Esophagus squamous epithelium (tissue), 5 donors: ENCODE results near the gene RFTN1. TPM values are rescaled to one million over a fixed set of nuclear protein-coding genes. Genes with fewer than 3 reads are reported as not detected.
A peak's percentile ranks its signal among the peaks of the same experiment; 100 is the strongest.

Source experiments
- DNase-seq: peaks from one replicate; lab custom pipeline; 2025; lab: John Stamatoyannopoulos, UW
- H3K27ac ChIP-seq, 4 donors: fragments of 200-600 bp; sonication (generic); one replicate each; pipeline ENCODE4 v1.5.1; 2016 to 2019; ENCODE audit warnings: mild to moderate bottlenecking in 1 of 4
- H3K27me3 ChIP-seq, 4 donors: fragments of 200-600 bp; sonication (generic); 1 replicate in 3 of 4; 2 replicates in 1 of 4; pipeline versions ENCODE4 v1.5.1 to v1.6.0; 2017 to 2021; ENCODE audit warnings: antibody characterized with exemption in 1 of 4
- H3K36me3 ChIP-seq, 3 donors: fragments of 200-600 bp; sonication (generic); one replicate each; pipeline ENCODE4 v1.5.1; 2016 to 2019
- H3K4me1 ChIP-seq, 3 donors: fragments of 200-600 bp; sonication (generic); one replicate each; pipeline ENCODE4 v1.5.1; 2017 to 2019
- H3K4me3 ChIP-seq, 4 donors: fragments of 200-600 bp; sonication (generic); 1 replicate in 3 of 4; 2 replicates in 1 of 4; pipeline ENCODE4 v1.5.1; 2016 to 2019; ENCODE audit warnings: mild to moderate bottlenecking in 2 of 4, moderate library complexity in 1 of 4
- H3K9me3 ChIP-seq, 3 donors: fragments of 200-600 bp; sonication (generic); one replicate each; pipeline ENCODE4 v1.5.1; 2016 to 2019
- POLR2A ChIP-seq, 4 donors: fragments of 450-650 bp; IDR thresholded peaks; one replicate each; pipeline ENCODE4 v1.6.1; 2017; ENCODE audit warnings: antibody characterized with exemption in 4 of 4, mild to moderate bottlenecking in 4 of 4, moderate library complexity in 3 of 4
- WGBS, 2 donors: methylation state at CpG; one replicate each; pipeline ENCODE4 v1.1.5; 2018; 5-methylcytosine and 5-hydroxymethylcytosine counted together
- intact Hi-C: fragments of 100-400 bp; cut with DNase I; formaldehyde crosslinking; loops from one replicate; pipeline ENCODE4 v1.15.0; 2022
- total RNA-seq, 4 donors: library from RNA; depleted of rRNA; stranded (reverse); fragments of >200 nt; gene quantifications; one replicate each; pipeline ENCODE4 v1.1.0, GENCODE V29; 2016
- TF ChIP-seq, protein P1 (sequence below), 6 experiments: fragments of 450-650 bp in 4 of 6; fragments of 200-600 bp in 2 of 6; sonication (generic) in 2 of 6; IDR thresholded peaks; one replicate each; pipeline ENCODE4 v1.5.1; 2016 to 2019; ENCODE audit warnings: antibody characterized with exemption in 6 of 6, mild to moderate bottlenecking in 4 of 6, moderate library complexity in 4 of 6
- donor health status: DM: yes; HTN: yes; CAD: no.

RFTN1 gene
- total RNA-seq, 4 donors from 2014 or later: 5.0 to 22.7 (median 12.4) TPM

DNA sequence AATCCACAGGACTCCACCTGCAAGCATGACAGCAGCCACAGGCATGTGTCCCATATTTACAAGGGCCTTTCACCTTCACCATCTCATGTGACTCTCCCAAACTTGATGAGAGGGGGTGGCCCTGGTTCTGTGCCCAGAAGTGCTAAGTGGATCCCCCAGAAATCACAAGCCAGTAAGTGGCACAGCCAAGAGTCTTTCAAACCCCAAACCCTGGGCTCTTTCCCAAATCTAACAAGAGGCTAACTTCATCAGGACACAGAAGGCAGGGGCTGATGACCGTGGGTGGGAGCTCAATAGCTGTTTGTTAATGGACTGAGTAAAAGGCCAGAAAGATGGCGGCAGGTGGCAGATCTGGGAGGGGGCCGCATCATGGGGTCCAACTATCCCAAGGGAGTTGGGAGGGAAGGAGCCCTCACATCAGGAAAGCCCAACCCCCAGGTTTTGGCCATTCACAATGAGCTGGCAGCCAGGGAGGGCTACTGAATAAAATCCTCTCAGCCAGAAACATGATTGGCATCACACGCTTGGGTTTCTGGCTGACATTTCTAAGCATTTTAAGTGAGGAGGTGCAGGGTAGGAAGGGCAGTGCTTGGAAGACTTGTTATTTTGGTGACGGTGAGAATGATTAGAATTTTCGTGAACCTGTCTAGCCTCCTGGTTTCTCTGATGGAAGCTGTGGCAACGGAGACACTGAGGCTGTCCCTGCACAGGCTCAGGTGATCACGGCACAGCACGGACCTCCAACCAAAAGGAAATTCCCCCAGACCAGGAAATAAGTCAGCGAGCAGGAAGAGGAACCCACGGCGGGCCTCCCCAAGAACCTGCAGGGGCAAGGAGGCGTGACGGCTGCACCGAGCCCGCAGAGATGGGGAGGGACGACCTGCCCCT lies 139.2 kb downstream of the RFTN1 start:
- Histone ChIP-seq H3K27me3 (no peaks in the 10 kb centered on the region), H3K27ac (peak overlapping the region in 3 of 4 donors; percentile 19 to 77 (median 74)), H3K4me3 (no peak overlapping the region), H3K36me3 (no peaks in the 10 kb centered on the region), H3K4me1 (peaks cover 17 to 83% (median 51%) of the 10 kb centered on the region in 3 donors), H3K9me3 (no peaks in the 10 kb centered on the region)
- WGBS, 2 donors: 76% methylated on average over 4 to 16 of the region's 17 CpGs
- intact Hi-C loops: no loop called here
- no peak for TF ChIP-seq POLR2A (IDR thresholded peaks at IDR 0.05)
- TF ChIP-seq, protein P1, sequence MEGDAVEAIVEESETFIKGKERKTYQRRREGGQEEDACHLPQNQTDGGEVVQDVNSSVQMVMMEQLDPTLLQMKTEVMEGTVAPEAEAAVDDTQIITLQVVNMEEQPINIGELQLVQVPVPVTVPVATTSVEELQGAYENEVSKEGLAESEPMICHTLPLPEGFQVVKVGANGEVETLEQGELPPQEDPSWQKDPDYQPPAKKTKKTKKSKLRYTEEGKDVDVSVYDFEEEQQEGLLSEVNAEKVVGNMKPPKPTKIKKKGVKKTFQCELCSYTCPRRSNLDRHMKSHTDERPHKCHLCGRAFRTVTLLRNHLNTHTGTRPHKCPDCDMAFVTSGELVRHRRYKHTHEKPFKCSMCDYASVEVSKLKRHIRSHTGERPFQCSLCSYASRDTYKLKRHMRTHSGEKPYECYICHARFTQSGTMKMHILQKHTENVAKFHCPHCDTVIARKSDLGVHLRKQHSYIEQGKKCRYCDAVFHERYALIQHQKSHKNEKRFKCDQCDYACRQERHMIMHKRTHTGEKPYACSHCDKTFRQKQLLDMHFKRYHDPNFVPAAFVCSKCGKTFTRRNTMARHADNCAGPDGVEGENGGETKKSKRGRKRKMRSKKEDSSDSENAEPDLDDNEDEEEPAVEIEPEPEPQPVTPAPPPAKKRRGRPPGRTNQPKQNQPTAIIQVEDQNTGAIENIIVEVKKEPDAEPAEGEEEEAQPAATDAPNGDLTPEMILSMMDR (IDR thresholded peaks at IDR 0.05): no peak
- no peak for DNase-seq

DNA sequence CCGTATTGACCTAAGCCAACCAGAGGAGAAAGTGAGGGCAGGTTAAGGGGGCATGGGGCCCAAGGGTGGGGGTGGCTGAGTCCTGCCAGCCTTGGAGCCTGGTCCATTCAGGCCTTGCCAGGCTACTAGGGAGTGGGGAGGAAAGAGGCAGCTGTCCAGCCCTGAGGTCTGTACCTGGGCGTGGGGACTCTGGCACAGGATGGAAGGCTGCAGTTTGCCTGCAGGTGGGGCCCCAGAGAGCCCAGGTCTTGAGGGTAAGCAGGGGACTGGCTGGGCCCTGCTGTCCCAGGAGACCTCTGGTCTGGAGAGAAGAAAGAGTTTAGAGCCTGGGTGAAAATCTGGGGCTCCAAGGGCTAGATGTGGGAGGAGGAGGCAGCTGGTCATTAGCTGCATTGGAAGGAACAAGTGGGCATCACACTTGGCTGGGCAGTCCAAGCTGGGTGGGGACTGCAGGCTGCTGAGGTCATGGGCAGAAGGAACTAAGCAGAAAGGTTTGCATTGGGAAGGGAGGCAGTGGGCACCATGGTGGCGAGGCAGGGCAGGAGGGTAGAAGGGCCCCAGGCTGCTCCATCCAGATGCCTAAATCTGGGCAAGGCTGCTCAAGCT lies 140.1 kb downstream of the RFTN1 start:
- Histone ChIP-seq H3K27ac (peak overlapping the region in 3 of 4 donors; percentile 61 to 77 (median 74)), H3K4me1 (peaks cover 14 to 77% (median 48%) of the 10 kb centered on the region in 3 donors), H3K36me3 (peaks cover 0 to 3% (median 0%) of the 10 kb centered on the region in 3 donors), H3K9me3 (no peaks in the 10 kb centered on the region), H3K4me3 (no peak overlapping the region), H3K27me3 (no peaks in the 10 kb centered on the region)
- no peak for DNase-seq
- intact Hi-C loops: no loop called here
- 59 to 86% methylated on average over 3 of the region's 3 CpGs for WGBS, 2 donors
- TF ChIP-seq, protein P1 (IDR thresholded peaks at IDR 0.05): no peak
- no peak for TF ChIP-seq POLR2A (IDR thresholded peaks at IDR 0.05)

DNA sequence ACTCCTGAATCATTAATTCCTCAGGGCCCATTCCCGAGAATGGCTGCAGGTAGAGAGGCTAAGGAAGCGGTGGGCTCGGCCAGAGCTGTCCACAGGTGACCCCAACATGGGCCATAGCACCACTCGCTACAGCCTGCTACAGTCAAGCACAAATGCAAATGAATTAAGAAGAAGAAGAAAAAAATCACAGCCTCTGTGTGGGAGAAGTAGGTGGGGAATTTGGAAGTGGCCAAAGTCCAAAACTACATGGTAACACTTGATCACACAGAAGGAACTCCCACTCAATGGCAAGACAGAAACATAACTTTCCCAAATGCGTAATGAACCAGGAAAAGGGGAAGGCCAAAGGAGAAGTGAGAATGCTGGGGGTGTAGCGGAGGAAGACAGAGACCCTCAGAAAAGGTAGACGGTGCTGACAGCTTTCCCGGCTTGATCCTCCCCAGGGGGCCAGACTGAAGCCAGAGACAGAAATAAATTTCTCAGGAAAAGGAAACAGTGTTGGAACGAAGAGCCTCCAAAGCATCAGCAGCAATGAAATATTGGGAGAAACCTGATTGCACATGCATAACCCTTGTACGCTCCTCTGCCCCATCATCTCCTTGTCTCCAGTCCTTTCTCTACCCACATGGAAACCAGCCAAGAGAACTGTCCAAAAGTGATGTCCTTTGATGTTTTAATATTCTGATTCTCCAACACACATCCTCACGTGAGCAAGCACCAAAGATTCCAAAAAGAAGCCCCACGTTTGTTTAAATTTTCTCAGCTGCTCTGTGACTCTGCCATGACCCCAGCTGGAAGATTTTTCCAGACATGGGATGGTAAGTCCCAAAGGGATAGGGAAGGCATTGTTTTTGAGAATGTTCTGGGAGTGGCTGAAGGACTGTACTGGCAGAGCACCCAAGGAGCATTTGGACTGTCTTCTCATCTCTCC lies 140.9 kb downstream of the RFTN1 start:
- DNase-seq: no peak
- TF ChIP-seq, protein P1 (IDR thresholded peaks at IDR 0.05): no peak
- TF ChIP-seq POLR2A (IDR thresholded peaks at IDR 0.05): no peak
- Histone ChIP-seq H3K4me3 (no peak overlapping the region), H3K27me3 (no peaks in the 10 kb centered on the region), H3K9me3 (no peaks in the 10 kb centered on the region), H3K4me1 (peaks cover 14 to 69% (median 45%) of the 10 kb centered on the region in 3 donors), H3K36me3 (peaks cover 0 to 11% (median 0%) of the 10 kb centered on the region in 3 donors), H3K27ac (peak overlapping the region in 3 of 4 donors; percentile 61 to 77 (median 74))
- 52 to 60% methylated on average over 12 of the region's 12 CpGs for whole genome bisulfite sequencing, 2 donors
- intact Hi-C loops: no loop called here

DNA sequence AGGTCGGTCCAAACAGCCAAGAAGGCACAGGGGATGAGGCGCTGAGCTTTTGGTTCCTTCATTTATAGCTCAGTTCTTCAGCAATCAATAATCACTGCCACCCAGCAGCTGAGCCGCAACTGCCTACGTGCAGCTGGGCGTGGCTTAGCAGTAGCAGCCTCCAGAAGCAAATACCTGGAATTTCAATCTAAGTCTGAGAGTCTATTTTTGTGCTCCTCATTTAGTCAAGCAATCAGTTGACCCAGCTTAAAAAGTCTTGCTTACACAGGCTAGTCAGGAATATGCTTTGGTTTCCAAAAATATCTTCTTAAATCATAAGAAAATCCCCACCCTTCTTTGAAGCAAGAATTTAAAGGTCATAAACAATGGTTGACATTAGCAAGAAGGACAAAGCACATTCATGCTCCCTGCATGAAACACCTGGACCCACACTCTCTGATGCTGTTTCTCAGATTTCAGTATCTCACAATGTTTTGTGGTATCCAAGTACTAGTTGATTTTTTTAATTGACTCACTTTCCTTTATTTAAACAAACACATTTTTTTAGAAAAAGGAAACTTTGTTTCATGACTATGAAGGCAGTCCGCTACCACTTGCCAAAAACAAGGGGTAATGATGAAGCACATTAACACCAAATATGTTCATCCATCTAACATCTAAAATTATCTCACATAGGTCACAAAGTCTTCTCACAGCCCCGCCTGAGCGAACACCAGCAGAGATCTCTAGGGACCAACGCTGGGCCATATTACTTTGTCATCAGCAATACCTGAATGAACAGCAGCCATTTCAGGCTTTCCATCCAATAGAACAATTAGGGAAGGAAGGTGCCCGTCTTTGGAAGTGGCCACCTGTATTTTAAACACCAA lies 142.4 kb downstream of the RFTN1 start:
- peaks cover 0 to 15% (median 0%) of the 10 kb centered on the region in 3 donors for H3K36me3 ChIP-seq
- H3K27ac ChIP-seq: peak overlapping the region in 3 of 4 donors; percentile 61 to 77 (median 74)
- no peaks in the 10 kb centered on the region for H3K27me3 ChIP-seq
- peaks cover 14 to 63% (median 45%) of the 10 kb centered on the region in 3 donors for H3K4me1 ChIP-seq
- 51 to 65% methylated on average over 10 of the region's 10 CpGs for WGBS, 2 donors
- intact Hi-C loops: no loop called here
- no peaks in the 10 kb centered on the region for H3K9me3 ChIP-seq
- no peak overlapping the region for H3K4me3 ChIP-seq
- no peak for DNase-seq
- no peak for TF ChIP-seq POLR2A (IDR thresholded peaks at IDR 0.05)
- TF ChIP-seq, protein P1 (IDR thresholded peaks at IDR 0.05): no peak
